BE2C (cell line): ENCODE data around the gene CNTNAP5.

Source experiments
- DNase-seq: peaks from one replicate; pipeline ENCODE4 v3.0.0-alpha.2; 2020
- H3K27me3 ChIP-seq: fragments of 250-450 bp; sonication (Bioruptor Pico); 2 replicates; pipeline ENCODE4 v1.5.1; 2020; ENCODE audit warnings: mild to moderate bottlenecking
- H3K36me3 ChIP-seq: fragments of 250-450 bp; sonication (Bioruptor Pico); 2 replicates; pipeline ENCODE4 v1.5.1; 2020; ENCODE audit warnings: mild to moderate bottlenecking
- H3K4me1 ChIP-seq: fragments of 250-450 bp; sonication (Bioruptor Pico); 2 replicates; pipeline ENCODE4 v1.5.1; 2020
- H3K4me3 ChIP-seq: 2 replicates; pipeline ENCODE4 v1.5.1; 2011; ENCODE audit warnings: low read depth, low read length
- H3K9me3 ChIP-seq: fragments of 250-450 bp; sonication (Bioruptor Pico); 2 replicates; pipeline ENCODE4 v1.5.1; 2020
- TF ChIP-seq, protein P1 (sequence below): IDR thresholded peaks from 2 replicates; pipeline ENCODE4 v1.5.1; 2012; ENCODE audit warnings: mild to moderate bottlenecking, low read depth, low read length

Gene CNTNAP5

GRCh38 chr2:124894199-124894598, 869.1 kb downstream of the CNTNAP5 start:
- H3K4me1 ChIP-seq: no peaks in the 10 kb centered on the region
- H3K4me3 ChIP-seq: no peak overlapping the region
- TF ChIP-seq, protein P1, sequence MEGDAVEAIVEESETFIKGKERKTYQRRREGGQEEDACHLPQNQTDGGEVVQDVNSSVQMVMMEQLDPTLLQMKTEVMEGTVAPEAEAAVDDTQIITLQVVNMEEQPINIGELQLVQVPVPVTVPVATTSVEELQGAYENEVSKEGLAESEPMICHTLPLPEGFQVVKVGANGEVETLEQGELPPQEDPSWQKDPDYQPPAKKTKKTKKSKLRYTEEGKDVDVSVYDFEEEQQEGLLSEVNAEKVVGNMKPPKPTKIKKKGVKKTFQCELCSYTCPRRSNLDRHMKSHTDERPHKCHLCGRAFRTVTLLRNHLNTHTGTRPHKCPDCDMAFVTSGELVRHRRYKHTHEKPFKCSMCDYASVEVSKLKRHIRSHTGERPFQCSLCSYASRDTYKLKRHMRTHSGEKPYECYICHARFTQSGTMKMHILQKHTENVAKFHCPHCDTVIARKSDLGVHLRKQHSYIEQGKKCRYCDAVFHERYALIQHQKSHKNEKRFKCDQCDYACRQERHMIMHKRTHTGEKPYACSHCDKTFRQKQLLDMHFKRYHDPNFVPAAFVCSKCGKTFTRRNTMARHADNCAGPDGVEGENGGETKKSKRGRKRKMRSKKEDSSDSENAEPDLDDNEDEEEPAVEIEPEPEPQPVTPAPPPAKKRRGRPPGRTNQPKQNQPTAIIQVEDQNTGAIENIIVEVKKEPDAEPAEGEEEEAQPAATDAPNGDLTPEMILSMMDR: no peak
- no peaks in the 10 kb centered on the region for H3K36me3 ChIP-seq
- H3K27me3 ChIP-seq: no peaks in the 10 kb centered on the region
- no peaks in the 10 kb centered on the region for H3K9me3 ChIP-seq
- DNase-seq: no peak

DNA sequence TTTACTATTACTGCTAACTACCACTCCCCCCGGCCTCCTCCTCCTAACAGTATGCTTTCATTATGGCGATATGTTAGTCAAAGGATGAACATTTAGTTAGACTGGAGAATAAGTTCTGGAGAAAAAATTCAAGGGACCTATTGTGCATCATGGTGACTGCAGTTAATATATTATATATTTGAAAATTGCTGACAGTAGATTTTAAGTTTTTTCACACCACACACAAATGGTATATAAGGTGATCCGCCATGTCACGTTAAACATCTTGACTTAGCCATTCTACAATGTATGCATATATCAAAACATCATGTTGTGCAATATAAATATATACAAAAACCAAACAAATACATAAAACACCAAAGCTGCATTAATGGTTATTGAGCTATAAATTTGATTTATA, 873.7 kb downstream of the CNTNAP5 start:
- no peaks in the 10 kb centered on the region for H3K4me1 ChIP-seq
- TF ChIP-seq, protein P1: no peak
- DNase-seq: no peak

DNA sequence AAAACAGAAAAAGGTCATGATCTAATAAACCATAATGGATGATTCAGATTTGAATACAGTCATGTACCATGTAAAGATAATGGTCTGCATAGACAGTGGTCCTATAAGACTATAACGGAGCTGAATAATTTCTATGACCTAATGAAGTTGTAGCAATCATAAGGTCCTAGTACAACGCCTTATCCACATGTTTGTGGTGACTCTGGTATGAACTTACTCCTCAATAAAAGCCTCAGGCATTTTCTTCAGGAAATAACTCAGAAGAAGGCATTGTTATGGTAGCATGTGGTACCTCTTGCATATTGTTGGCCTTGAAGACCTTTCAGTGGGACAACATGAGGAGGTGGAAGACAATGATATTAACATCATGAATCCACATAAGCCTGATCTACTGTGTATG, 883.3 kb downstream of the CNTNAP5 start:
- Histone ChIP-seq H3K4me3 (no peak overlapping the region), H3K4me1 (no peaks in the 10 kb centered on the region), H3K36me3 (no peaks in the 10 kb centered on the region), H3K9me3 (no peaks in the 10 kb centered on the region), H3K27me3 (no peaks in the 10 kb centered on the region)
- TF ChIP-seq, protein P1: no peak
- no peak for DNase-seq

More for the DNA sequence above, 873.7 kb downstream of the CNTNAP5 start:
- Histone ChIP-seq H3K27me3 (no peaks in the 10 kb centered on the region), H3K4me3 (no peak overlapping the region), H3K9me3 (no peaks in the 10 kb centered on the region), H3K36me3 (no peaks in the 10 kb centered on the region)

DNA sequence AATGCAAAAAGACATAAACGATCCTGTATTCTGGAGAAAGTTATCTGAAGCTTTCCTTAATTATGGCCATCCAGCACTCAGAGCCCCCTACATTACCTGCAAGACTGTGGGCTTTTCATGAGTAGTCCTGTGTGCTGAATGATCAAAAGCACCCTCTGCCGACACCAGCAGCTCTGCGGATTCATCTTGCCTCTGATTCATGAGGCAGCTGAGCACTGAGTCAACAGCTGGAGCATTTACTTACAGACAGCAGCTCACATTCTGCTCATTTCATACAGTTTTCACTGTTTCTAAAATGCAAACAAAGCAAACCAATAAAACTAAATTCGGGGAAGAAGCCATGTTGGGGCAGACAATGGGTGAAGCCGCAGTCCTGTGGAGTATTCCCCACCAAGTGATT, 886.5 kb downstream of the CNTNAP5 start:
- DNase-seq: no peak
- H3K4me3 ChIP-seq: no peak overlapping the region
- no peaks in the 10 kb centered on the region for H3K27me3 ChIP-seq
- H3K36me3 ChIP-seq: no peaks in the 10 kb centered on the region
- no peaks in the 10 kb centered on the region for H3K9me3 ChIP-seq
- no peaks in the 10 kb centered on the region for H3K4me1 ChIP-seq
- TF ChIP-seq, protein P1: no peak

GRCh38 chr2:124913868-124914267, 888.8 kb downstream of the CNTNAP5 start:
- Histone ChIP-seq H3K4me1 (no peaks in the 10 kb centered on the region), H3K4me3 (no peak overlapping the region), H3K27me3 (no peaks in the 10 kb centered on the region), H3K9me3 (no peaks in the 10 kb centered on the region), H3K36me3 (no peaks in the 10 kb centered on the region)
- no peak for DNase-seq
- TF ChIP-seq, protein P1: no peak

DNA sequence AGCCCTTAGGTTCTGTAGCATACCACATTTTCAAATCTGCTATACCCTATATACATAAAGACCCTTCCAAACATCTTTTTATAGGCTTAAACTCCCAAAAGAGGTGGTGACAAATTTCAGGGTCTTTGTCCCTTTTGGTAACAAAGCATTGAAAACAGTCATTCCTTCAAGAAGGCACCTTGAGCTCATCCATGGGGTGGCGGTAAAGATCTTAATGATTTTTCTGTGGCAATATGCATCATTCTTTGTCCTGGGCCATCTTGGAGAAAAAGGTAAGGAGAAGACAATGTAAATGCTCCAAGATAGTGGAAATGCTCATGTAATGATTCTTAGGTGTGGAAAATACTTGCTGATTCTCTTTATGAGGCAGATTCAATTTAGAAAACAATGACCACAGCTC, 890.5 kb downstream of the CNTNAP5 start:
- Histone ChIP-seq H3K36me3 (no peaks in the 10 kb centered on the region), H3K9me3 (no peaks in the 10 kb centered on the region), H3K4me3 (no peak overlapping the region), H3K27me3 (no peaks in the 10 kb centered on the region), H3K4me1 (no peaks in the 10 kb centered on the region)
- TF ChIP-seq, protein P1: no peak
- DNase-seq: no peak
